GM19324 (cell line): ENCODE data around the gene ZNF790.
"Not testable (repeated sequence)": the region's sequence is repeated elsewhere in the genome, so short reads cannot be mapped to it uniquely, and the experiment has no call there.

Experiments used
- ATAC-seq: cut with Tn5 transposase; IDR thresholded peaks from one replicate; pipeline ENCODE4 v1.9.1; 2021; ENCODE audit warnings: mild to moderate bottlenecking, moderate library complexity; ENCODE audit not compliant: unreplicated experiment, low FRiP score

The ZNF790 gene

GRCh38 chr19:36837906-36838783 lies at the start of gene ZNF790:
TSS of gene ZNF790 (minus strand) at chr19:36838387. CDS start at chr19:36825619, 12,768 bp downstream.
- peak; percentile 94 for ATAC-seq

DNA sequence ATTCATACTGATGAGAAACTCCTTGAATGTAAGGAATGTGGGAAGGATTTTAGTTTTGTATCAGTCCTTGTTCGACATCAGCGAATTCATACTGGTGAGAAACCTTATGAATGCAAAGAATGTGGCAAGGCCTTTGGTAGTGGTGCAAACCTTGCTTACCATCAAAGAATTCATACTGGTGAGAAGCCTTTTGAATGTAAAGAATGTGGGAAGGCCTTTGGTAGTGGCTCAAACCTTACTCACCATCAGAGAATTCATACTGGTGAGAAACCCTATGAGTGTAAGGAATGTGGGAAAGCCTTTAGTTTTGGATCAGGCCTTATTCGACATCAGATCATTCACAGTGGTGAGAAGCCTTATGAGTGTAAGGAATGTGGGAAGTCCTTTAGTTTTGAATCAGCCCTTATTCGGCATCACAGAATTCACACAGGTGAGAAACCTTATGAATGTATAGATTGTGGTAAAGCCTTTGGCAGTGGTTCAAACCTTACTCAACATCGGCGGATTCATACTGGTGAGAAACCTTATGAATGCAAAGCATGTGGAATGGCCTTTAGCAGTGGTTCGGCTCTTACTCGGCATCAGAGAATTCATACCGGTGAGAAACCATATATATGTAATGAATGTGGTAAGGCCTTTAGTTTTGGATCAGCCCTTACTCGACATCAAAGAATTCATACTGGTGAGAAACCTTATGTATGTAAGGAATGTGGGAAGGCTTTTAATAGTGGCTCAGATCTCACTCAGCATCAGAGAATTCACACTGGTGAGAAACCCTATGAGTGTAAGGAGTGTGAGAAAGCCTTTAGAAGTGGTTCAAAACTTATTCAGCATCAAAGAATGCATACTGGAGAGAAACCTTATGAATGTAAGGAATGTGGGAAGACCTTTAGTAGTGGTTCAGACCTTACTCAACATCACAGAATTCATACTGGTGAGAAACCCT lies 39.1 kb upstream of the ZNF790 start:
- ATAC-seq, result no peak

- no peak for ATAC-seq
Observed at GRCh38 chr19:36851898-36852297, 13.7 kb upstream of the ZNF790 start.

GRCh38 chr19:36850559-36851442 lies 12.6 kb upstream of the ZNF790 start, which contains the start of gene ZNF345:
TSS of gene ZNF345 (plus strand) at chr19:36850876. CDS start at chr19:36876831, 25,955 bp downstream.
- ATAC-seq, result peak; percentile 84

DNA sequence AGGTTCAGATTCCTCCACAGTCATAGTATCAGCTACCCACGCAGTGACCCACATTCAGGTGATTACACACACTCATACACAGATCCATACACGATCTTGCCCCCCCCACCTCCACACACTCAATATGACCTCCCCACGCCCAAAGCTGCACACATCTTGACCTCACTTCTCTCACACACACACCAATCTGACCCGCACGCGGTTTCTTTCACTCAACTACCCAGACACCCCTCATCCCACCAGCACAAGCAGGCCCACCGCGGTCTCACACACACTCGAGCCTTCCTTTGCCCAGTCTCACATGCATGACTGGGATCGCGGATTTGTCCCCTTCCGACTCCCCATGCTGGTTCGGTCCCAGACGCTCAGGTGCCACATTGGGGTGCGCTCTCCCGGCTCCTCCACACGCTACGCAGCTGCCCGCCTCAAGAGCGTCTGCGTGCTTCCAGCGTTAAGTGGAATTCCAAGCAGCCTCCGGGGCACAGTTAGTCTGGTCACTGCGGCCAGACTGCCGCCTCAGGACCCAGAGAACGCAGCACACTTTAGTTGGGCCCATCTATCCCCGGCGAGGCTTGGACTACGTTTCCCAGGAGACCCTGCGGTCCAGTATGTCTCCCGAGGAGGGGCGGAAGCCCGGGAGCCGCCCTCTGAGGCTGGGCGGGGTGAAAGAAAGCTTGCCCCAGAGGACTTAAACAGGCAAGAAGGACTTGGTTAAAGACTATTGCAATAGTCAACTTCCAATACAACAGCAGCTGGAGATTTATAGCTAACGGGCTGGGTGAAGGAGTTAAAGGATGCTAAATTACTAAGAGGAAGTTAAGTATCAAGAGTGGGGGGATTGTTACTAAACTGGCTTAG lies 11.7 kb upstream of the ZNF790 start:
- peak; percentile 91 for ATAC-seq

DNA sequence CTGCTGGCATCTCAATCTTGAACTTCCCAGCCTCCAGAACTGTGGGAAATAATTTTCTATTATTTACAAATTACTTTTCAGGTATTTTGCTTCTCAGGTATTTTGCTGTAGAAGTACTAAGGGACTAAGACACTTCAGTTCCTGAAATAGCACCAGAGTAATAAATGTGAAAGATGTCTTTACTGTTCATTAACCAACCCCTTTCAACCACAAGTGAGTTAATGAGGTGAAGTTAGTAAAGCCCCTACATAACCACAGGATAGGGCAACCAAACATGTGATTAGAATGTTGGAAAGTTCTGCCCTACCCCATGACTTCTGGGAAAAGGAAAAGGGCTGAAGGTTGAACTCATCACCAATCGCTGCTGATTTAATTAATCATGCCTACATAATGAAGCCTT lies 9.8 kb upstream of the ZNF790 start:
- ATAC-seq, result no peak

- no peak for ATAC-seq
Observed at GRCh38 chr19:36838784-36839324, 667 bp upstream of the ZNF790 start.

- no peak for ATAC-seq
Observed at GRCh38 chr19:36837176-36837905, 846 bp downstream of the ZNF790 start.

GRCh38 chr19:36833430-36833829 lies 4.8 kb downstream of the ZNF790 start:
- no peak for ATAC-seq

GRCh38 chr19:36821758-36822157 lies 16.4 kb downstream of the ZNF790 start:
- no peak for ATAC-seq

DNA sequence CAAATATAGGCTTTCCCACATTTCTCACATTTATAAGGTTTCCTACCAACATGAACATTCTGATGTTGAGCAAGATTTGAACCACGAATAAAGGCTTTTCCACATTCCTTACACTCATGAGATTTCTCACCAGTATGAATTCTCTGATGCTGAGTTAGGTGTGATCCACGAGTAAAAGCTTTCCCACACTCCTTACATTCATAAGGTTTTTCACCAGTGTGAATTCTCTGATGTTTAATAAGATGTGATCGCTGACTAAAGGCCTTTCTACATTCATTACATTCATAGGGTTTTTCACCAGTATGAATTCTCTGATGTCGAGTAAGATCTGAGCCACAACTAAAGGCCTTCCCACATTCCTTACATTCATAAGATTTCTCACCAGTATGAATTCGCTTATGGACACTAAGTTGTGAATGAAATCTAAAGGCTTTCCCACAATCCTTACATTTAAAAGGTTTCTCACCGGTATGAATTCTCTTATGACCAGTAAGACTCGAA lies 19.0 kb downstream of the ZNF790 start:
- no peak for ATAC-seq

- no peak for ATAC-seq
Observed at GRCh38 chr19:36807029-36807428, 31.2 kb downstream of the ZNF790 start.

DNA sequence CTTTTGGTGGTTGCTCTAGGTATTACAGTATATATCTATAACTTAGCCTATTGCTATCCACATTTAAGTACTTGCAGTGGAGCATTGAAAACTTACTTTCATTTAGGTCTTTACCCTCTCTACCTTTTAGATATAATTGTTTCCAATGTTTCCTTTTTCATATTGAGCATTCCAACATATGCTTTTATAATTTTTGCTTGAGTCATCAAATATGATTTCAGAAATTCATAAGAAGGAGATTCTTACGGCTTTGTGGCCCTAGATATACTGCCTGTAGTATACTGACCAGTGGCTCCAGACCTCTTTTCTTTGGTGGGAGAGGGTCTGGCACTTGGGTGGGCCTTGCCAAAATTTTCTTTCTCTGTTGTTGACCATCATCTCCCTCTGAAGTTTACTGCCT lies 32.8 kb downstream of the ZNF790 start:
- ATAC-seq, result no peak

DNA sequence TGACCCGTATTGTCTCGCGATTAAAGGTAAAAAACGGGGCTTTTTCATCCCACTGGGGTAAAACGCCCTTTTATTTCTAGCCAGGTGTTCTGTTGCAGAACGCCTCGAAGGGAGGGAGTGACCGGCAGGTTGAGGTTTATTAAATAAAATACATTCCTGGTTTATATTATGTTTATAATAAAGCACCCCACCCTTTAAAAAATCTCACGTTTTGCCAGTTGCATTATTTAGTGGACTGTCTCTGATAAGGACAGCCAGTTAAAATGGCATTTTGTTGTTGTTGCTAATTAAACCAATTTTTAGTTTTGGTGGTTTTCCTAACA lies 40.4 kb downstream of the ZNF790 start:
- ATAC-seq, result no peak

- ATAC-seq, result no peak
Observed at GRCh38 chr19:36796714-36796992, 41.5 kb downstream of the ZNF790 start.

DNA sequence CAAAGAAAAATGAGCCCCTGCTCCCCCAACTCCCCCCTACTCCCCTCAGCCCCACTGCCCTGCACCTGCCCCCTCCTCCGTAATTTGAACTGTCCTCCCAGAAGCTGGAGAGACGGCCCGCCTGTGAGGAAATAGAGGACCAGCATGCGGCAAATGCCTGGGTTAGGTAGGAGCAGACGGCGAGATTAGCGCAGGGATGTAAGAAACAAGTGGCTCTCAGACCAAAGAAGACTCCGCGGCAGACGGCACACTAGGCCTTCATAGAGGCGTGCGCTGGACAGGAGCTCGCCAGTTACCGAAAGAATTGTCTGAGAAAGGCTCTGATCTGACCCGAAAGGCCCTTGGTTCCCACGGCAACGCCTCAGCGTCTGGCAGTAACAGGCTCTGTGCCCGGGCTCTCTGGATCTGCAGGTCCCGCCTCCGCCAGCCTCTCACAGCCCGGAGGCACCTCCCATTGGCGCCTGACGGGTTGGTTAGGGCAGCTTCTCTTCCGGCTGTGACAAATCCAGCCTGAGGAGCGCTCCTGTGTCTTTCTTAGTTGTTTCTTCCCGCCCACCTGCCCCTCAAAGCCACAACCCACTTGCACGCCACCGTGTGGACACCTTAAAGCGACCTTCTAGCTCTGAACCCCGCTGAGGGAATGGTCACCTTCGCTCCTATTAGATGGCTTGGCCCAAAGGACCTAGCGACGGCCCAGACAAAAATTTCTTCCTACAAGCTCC lies 46.6 kb downstream of the ZNF790 start:
- ATAC-seq, result not testable (repeated sequence)

DNA sequence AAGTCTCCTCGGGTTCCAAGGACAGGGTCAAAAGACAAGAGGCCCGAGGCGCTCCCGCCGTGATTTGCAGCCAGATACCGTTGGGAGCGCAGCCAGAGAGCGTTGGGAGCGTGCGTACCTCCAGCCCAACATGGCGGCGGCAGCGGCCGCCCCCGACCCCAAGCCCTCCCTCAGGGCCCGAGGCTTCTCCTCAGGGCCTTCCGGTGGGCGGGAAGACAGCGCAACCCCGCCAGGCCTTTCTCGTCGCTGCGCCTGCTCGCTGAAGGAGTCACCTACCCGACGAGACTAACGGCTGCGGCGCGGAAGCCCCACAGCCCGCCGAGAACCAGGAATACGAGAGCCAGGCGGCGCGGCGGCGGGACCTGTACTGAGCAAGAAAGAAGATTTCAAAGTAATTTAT lies 62.4 kb downstream of the ZNF790 start:
- ATAC-seq, result no peak

DNA sequence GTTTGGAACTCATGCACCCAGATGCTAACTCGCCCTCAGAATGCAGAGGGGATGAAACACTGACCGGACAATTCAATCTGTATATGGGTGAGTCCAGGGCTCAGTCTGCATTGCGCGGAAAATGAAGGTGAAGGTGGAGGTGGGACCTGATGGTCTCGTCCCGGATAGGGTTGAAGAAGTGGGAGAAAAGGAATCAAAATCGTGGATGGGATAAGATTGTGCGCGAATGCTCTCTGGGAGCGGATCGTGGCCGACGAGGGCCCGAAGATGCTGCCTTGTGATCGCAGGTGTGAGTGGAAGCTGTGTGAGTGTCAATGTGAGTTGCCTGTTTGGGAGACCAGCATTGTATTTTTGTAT lies 65.0 kb downstream of the ZNF790 start:
- ATAC-seq, result peak; percentile 14
